ENCODE measurements around the gene TRAP1. TPM values are rescaled to one million over a fixed set of nuclear protein-coding genes. Genes with fewer than 3 reads are reported as not detected.

TRAP1 gene
- polyA plus RNA-seq, 2 of the 4 experiments (the other 2 are of a cell fraction), result 103 to 198 TPM

DNA sequence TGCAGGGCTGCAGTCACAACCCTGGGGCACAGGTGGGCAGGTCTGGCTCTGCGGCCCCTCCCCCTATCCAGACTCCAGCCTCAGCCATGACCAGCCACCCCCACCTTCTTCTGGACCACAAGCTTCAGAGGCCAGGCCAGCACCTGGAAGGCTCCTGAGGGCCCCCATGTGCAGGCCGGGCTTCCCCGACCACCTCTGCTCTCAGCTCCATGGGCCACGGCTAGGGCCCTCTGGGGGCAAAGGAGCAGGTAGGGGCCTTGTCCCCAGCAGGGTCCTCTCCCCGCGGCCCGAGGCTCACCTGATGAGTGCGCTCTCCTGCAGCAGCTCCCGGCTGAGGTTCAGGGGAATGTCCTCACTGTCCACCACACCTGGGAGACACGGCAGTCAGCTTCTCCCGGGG is 45.9 kb downstream of the TRAP1 start:
- ATAC-seq, result 0 out of 6 replicates have a peak, but pooled peaks of 1 of the 2 experiments have one; percentile 12
- 97% methylated on average over 6 of the region's 11 CpGs for WGBS (ENCODE audit: missing lambda C conversion rate)
- Histone ChIP-seq H3K4me2 (no peak overlapping the region), H3K27ac (no peak overlapping the region), H3K4me3 (no peak overlapping the region), H3K9me3 (0 out of 3 replicates have a peak, but pooled peaks cover 5% of the 10 kb centered on the region), H3K4me1 (no peaks in the 10 kb centered on the region)
- no peak for TF ChIP-seq EHMT2 (IDR thresholded peaks at IDR 0.05; ENCODE audit: low read depth)
- TF ChIP-seq POLR2AphosphoS2 (conservative IDR thresholded peaks at IDR 0.05; ENCODE audit: low read length), result no peak
- TF ChIP-seq FOXS1 (CRISPR knock-in tag; IDR thresholded peaks at IDR 0.05), result no peak
- no peak for TF ChIP-seq ZSCAN20 (CRISPR knock-in tag; IDR thresholded peaks at IDR 0.05)
- no peak for TF ChIP-seq TP53 (CRISPR knock-in tag; IDR thresholded peaks at IDR 0.05)
- no peak for TF ChIP-seq HOXB5 (CRISPR knock-in tag; IDR thresholded peaks at IDR 0.05)
- no peak for TF ChIP-seq POLR2A (IDR thresholded peaks at IDR 0.05; ENCODE audit: low read length)
- TF ChIP-seq KDM1A (IDR thresholded peaks at IDR 0.05; ENCODE audit: low read depth), result no peak
- no peak for TF ChIP-seq USF2 (IDR thresholded peaks at IDR 0.05)
- no peak for TF ChIP-seq MAFK (IDR thresholded peaks at IDR 0.05; ENCODE audit: partially characterized antibody)
- TF ChIP-seq ATOH8 (CRISPR knock-in tag; IDR thresholded peaks at IDR 0.05; ENCODE audit: low read depth), result no peak
- no peak for TF ChIP-seq EHF (CRISPR knock-in tag; IDR thresholded peaks at IDR 0.05)
- no peak for TF ChIP-seq REST (IDR thresholded peaks at IDR 0.05)
- no peak for TF ChIP-seq CHD2 (IDR thresholded peaks at IDR 0.05; ENCODE audit: low read length, partially characterized antibody)
- no peak for TF ChIP-seq FOSL2 (IDR thresholded peaks at IDR 0.05)
- no peak for TF ChIP-seq FOSL2 (CRISPR knock-in tag; IDR thresholded peaks at IDR 0.05)
- TF ChIP-seq HEYL (CRISPR knock-in tag; IDR thresholded peaks at IDR 0.05), result no peak
- no peak for TF ChIP-seq ELK1 (IDR thresholded peaks at IDR 0.05; ENCODE audit: low read depth, low read length)
- DNase-seq (ENCODE audit: low read depth in 1 of 2, low spot score in 1 of 2), result no peak
- POLR2A ChIA-PET, result no interaction called here
- CTCF ChIA-PET, result interaction anchor here (0.7 to 1.9 kb wide), 6 partner anchors 11 to 145 kb away, joined by 3 to 7 read pairs (median 4); no protein-coding TSS in a partner anchor
- no peak for FAIRE-seq

DNA sequence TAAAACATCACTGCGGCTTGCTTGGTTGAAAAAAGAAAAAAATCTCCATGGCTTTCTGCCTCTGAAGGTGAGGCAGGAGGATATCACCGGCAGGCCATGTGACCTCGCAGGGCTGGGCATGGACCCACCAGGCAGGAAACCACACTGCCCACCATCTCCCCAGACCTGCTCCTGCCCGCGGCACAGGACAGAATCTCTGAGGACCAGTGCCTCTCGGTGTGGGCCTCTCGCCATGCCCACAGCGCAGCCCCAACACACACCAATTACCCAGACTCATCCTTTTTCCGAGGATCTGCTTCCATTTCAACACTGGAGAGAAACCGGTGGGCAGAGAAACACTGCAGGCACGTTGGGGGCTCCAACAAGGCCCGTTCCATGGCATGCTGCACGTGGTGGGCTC is 46.6 kb downstream of the TRAP1 start:
- no peak overlapping the region for H3K27ac ChIP-seq
- no peaks in the 10 kb centered on the region for H3K4me1 ChIP-seq
- H3K4me2 ChIP-seq, result no peak overlapping the region
- CTCF ChIA-PET, result interaction anchor here (1.0 to 1.9 kb wide), 4 partner anchors 13 to 144 kb away, joined by 3 to 7 read pairs (median 4); no protein-coding TSS in a partner anchor
- FAIRE-seq (no peak), DNase-seq (ENCODE audit: low read depth in 1 of 2, low spot score in 1 of 2) (no peak), ATAC-seq (no peak)
- TF ChIP-seq SREBF2 (IDR thresholded peaks at IDR 0.05) (no peak), NR3C1 (IDR thresholded peaks at IDR 0.05) (no peak), JUNB (IDR thresholded peaks at IDR 0.05) (no peak), MYC (IDR thresholded peaks at IDR 0.05; ENCODE audit: borderline replicate concordance, low read length) (no peak), FOXS1 (CRISPR knock-in tag; IDR thresholded peaks at IDR 0.05) (no peak), KDM5A (IDR thresholded peaks at IDR 0.05) (no peak), TP53 (CRISPR knock-in tag; IDR thresholded peaks at IDR 0.05) (no peak), TFCP2L1 (CRISPR knock-in tag; IDR thresholded peaks at IDR 0.05) (no peak), CEBPB (IDR thresholded peaks at IDR 0.05) (no peak), FOSL2 (IDR thresholded peaks at IDR 0.05) (no peak), FOSL2 (CRISPR knock-in tag; IDR thresholded peaks at IDR 0.05) (no peak), RARB (CRISPR knock-in tag; IDR thresholded peaks at IDR 0.05) (no peak), FOSB (CRISPR knock-in tag; IDR thresholded peaks at IDR 0.05) (no peak)
- H3K9me3 ChIP-seq, result 0 out of 3 replicates have a peak, but pooled peaks cover 5% of the 10 kb centered on the region
- POLR2A ChIA-PET, result no interaction called here
- 95% methylated on average over 13 of the region's 13 CpGs for WGBS (ENCODE audit: missing lambda C conversion rate)
- no peak overlapping the region for H3K4me3 ChIP-seq

Measured in A549 (cell line).